HepG2 (cell line): ENCODE measurements around the gene CLDN9. TPM values are rescaled to one million over a fixed set of nuclear protein-coding genes. Genes with fewer than 3 reads are reported as not detected.

Experiments
- ARNT ChIP-seq: fragments of 450-650 bp; IDR thresholded peaks from 2 replicates; pipeline ENCODE4 v1.6.1; 2017
- DBP ChIP-seq: sonication (generic); formaldehyde crosslinking; IDR thresholded peaks from 2 replicates; pipeline ENCODE4 v1.4.0; 2020; ENCODE audit warnings: missing genetic modification reagents; ENCODE audit errors: not compliant biosample characterization
- DNMT1 ChIP-seq: sonication (generic); formaldehyde crosslinking; IDR thresholded peaks from 2 replicates; pipeline ENCODE4 v1.5.1; 2020; ENCODE audit warnings: mild to moderate bottlenecking, missing genetic modification reagents
- IRF1 ChIP-seq: sonication (generic); formaldehyde crosslinking; IDR thresholded peaks from 2 replicates; pipeline ENCODE4 v1.4.0; 2020; ENCODE audit warnings: low read depth, mild to moderate bottlenecking, missing genetic modification reagents
- MED13 ChIP-seq: sonication (generic); formaldehyde crosslinking; IDR thresholded peaks from 2 replicates; pipeline ENCODE4 v1.5.0; 2020; ENCODE audit warnings: missing genetic modification reagents
- NFYB ChIP-seq: sonication (generic); formaldehyde crosslinking; IDR thresholded peaks from 2 replicates; pipeline ENCODE4 v1.4.0; 2020; ENCODE audit warnings: missing genetic modification reagents
- SMARCE1 ChIP-seq: fragments of 450-650 bp; IDR thresholded peaks from 2 replicates; pipeline ENCODE4 v1.6.1; 2017; ENCODE audit warnings: borderline replicate concordance
- YEATS4 ChIP-seq: sonication (generic); formaldehyde crosslinking; IDR thresholded peaks from 2 replicates; pipeline ENCODE4 v1.4.0; 2020; ENCODE audit warnings: missing genetic modification reagents, borderline replicate concordance
- ZFP36L1 ChIP-seq: sonication (generic); formaldehyde crosslinking; IDR thresholded peaks from 2 replicates; pipeline ENCODE4 v1.8.0; 2022; ENCODE audit warnings: mild to moderate bottlenecking, missing genetic modification reagents, moderate library complexity
- ZNF143 ChIP-seq: sonication (generic); formaldehyde crosslinking; IDR thresholded peaks from 2 replicates; pipeline ENCODE4 v1.4.0; 2020; ENCODE audit warnings: missing genetic modification reagents
- ZNF225 ChIP-seq: sonication (generic); formaldehyde crosslinking; IDR thresholded peaks from 2 replicates; pipeline ENCODE4 v1.4.0; 2020; ENCODE audit warnings: mild to moderate bottlenecking, missing genetic modification reagents
- ZNF33B ChIP-seq: sonication (generic); formaldehyde crosslinking; IDR thresholded peaks from 2 replicates; pipeline ENCODE4 v1.5.1; 2020; ENCODE audit warnings: mild to moderate bottlenecking, missing genetic modification reagents
- ZNF781 ChIP-seq: sonication (generic); formaldehyde crosslinking; IDR thresholded peaks from 2 replicates; pipeline ENCODE4 v1.5.1; 2020; ENCODE audit warnings: borderline replicate concordance, mild to moderate bottlenecking, missing genetic modification reagents; ENCODE audit errors: not compliant biosample characterization
- polyA plus RNA-seq, 8 experiments: library from polyadenylated mRNA; depleted of rRNA in 3 of 8; stranded (reverse) in 7 of 8; unstranded in 1 of 8; fragments of >200 nt; fragmentation: Illumina TruSeq in 4 of 8; extraction: Trizol in 4 of 8; gene quantifications; 2 replicates each; pipeline versions ENCODE4 v1.2.1 to v1.2.3, GENCODE V29; 2011 to 2016; ENCODE audit warnings: low read depth in 4 of 8, missing spikeins in 1 of 8, mixed read lengths in 1 of 8; ENCODE audit not compliant: insufficient read depth in 1 of 8
- total RNA-seq, 5 experiments: library from RNA; depleted of rRNA; stranded (reverse); fragments of >200 nt; fragmentation: Illumina TruSeq; extraction: Trizol; gene quantifications; 2 replicates each; pipeline ENCODE4 v1.2.3, GENCODE V29; 2016; ENCODE audit warnings: low read depth in 1 of 5
- TF ChIP-seq, protein P1 (sequence below): sonication (generic); formaldehyde crosslinking; IDR thresholded peaks from 2 replicates; pipeline ENCODE4 v1.5.0; 2020; ENCODE audit warnings: mild to moderate bottlenecking, missing genetic modification reagents
- TF ChIP-seq, protein P2 (sequence below): sonication (generic); formaldehyde crosslinking; IDR thresholded peaks from 2 replicates; pipeline ENCODE4 v1.5.1; 2020; ENCODE audit warnings: mild to moderate bottlenecking, missing genetic modification reagents
- TF ChIP-seq, protein P3 (sequence below): sonication (generic); formaldehyde crosslinking; IDR thresholded peaks from 2 replicates; pipeline ENCODE4 v1.9.0; 2022; ENCODE audit warnings: low read depth, missing genetic modification reagents

Gene CLDN9
- total and polyA plus RNA-seq, 2 of the 13 experiments (the other 11 are each of a cell fraction or from before 2014, with no cell fraction given), result 0.15 to 0.26 TPM

GRCh38 chr16:2969545-2970521 lies 42.9 kb upstream of the CLDN9 start (continued):
- TF ChIP-seq SMARCE1, result no peak
- no peak for TF ChIP-seq IRF1 (CRISPR knock-in tag)
- TF ChIP-seq ZNF143 (CRISPR knock-in tag), result no peak
- no peak for TF ChIP-seq ARNT
- TF ChIP-seq, protein P1, sequence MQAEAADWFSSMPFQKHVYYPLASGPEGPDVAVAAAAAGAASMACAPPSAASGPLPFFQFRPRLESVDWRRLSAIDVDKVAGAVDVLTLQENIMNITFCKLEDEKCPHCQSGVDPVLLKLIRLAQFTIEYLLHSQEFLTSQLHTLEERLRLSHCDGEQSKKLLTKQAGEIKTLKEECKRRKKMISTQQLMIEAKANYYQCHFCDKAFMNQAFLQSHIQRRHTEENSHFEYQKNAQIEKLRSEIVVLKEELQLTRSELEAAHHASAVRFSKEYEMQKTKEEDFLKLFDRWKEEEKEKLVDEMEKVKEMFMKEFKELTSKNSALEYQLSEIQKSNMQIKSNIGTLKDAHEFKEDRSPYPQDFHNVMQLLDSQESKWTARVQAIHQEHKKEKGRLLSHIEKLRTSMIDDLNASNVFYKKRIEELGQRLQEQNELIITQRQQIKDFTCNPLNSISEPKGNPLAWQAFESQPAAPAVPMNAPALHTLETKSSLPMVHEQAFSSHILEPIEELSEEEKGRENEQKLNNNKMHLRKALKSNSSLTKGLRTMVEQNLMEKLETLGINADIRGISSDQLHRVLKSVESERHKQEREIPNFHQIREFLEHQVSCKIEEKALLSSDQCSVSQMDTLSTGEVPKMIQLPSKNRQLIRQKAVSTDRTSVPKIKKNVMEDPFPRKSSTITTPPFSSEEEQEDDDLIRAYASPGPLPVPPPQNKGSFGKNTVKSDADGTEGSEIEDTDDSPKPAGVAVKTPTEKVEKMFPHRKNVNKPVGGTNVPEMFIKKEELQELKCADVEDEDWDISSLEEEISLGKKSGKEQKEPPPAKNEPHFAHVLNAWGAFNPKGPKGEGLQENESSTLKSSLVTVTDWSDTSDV (CRISPR knock-in tag), result no peak
- TF ChIP-seq MED13, result peak; percentile 76; the same call in 1 of the 2 replicates
- TF ChIP-seq NFYB, result no peak
- TF ChIP-seq, protein P2, sequence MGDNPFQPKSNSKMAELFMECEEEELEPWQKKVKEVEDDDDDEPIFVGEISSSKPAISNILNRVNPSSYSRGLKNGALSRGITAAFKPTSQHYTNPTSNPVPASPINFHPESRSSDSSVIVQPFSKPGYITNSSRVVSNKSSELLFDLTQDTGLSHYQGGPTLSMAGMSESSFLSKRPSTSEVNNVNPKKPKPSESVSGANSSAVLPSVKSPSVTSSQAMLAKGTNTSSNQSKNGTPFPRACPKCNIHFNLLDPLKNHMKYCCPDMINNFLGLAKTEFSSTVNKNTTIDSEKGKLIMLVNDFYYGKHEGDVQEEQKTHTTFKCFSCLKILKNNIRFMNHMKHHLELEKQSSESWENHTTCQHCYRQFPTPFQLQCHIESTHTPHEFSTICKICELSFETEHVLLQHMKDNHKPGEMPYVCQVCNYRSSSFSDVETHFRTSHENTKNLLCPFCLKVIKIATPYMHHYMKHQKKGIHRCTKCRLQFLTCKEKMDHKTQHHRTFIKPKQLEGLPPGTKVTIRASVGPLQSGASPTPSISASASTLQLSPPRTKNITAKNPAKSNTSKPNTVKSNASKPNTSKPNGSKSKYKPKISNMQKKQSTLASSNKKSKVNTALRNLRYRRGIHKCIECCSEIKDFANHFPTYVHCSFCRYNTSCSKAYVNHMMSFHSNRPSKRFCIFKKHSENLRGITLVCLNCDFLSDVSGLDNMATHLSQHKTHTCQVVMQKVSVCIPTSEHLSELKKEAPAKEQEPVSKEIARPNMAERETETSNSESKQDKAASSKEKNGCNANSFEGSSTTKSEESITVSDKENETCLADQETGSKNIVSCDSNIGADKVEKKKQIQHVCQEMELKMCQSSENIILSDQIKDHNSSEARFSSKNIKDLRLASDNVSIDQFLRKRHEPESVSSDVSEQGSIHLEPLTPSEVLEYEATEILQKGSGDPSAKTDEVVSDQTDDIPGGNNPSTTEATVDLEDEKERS (CRISPR knock-in tag), result 0 out of 2 replicates have a peak, but pooled peaks have one; percentile 41
- 0 out of 2 replicates have a peak, but pooled peaks have one; percentile 32 for TF ChIP-seq ZFP36L1
- TF ChIP-seq DBP (CRISPR knock-in tag), result peak; percentile 41
- no peak for TF ChIP-seq YEATS4 (CRISPR knock-in tag)
- no peak for TF ChIP-seq ZNF781 (CRISPR knock-in tag)
- no peak for TF ChIP-seq ZNF225 (CRISPR knock-in tag)
- TF ChIP-seq ZNF33B (CRISPR knock-in tag), result no peak
- 0 out of 2 replicates have a peak, but pooled peaks have one; percentile 27 for TF ChIP-seq DNMT1
- TF ChIP-seq, protein P3, sequence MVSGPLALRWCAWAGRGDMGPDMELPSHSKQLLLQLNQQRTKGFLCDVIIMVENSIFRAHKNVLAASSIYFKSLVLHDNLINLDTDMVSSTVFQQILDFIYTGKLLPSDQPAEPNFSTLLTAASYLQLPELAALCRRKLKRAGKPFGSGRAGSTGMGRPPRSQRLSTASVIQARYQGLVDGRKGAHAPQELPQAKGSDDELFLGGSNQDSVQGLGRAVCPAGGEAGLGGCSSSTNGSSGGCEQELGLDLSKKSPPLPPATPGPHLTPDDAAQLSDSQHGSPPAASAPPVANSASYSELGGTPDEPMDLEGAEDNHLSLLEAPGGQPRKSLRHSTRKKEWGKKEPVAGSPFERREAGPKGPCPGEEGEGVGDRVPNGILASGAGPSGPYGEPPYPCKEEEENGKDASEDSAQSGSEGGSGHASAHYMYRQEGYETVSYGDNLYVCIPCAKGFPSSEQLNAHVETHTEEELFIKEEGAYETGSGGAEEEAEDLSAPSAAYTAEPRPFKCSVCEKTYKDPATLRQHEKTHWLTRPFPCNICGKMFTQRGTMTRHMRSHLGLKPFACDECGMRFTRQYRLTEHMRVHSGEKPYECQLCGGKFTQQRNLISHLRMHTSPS (CRISPR knock-in tag), result peak; percentile 88
